GM12874 (cell line): ENCODE results near the gene PEX5.

Experiments
- CTCF ChIP-seq: IDR thresholded peaks from 2 replicates; pipeline ENCODE4 v1.5.1; 2011; ENCODE audit warnings: low read depth, mild to moderate bottlenecking, control low read depth, low read length, moderate library complexity; ENCODE audit not compliant: insufficient read depth

The PEX5 gene

GRCh38 chr12:7188562-7189397 lies 706 bp upstream of the PEX5 start:
- peak; percentile 81 for TF ChIP-seq CTCF

- no peak for TF ChIP-seq CTCF
These were observed 976 bp downstream of the PEX5 start for GRCh38 chr12:7190268-7191055.

- TF ChIP-seq CTCF: no peak
These were observed 4.2 kb downstream of the PEX5 start for GRCh38 chr12:7193674-7194073.

GRCh38 chr12:7197841-7198240 lies 8.4 kb downstream of the PEX5 start:
- no peak for TF ChIP-seq CTCF

- TF ChIP-seq CTCF: no peak
These were observed 13.6 kb downstream of the PEX5 start for GRCh38 chr12:7203109-7203508.

- no peak for TF ChIP-seq CTCF
These were observed 15.6 kb downstream of the PEX5 start for GRCh38 chr12:7205091-7205490.

GRCh38 chr12:7206691-7207090 lies 17.2 kb downstream of the PEX5 start:
- TF ChIP-seq CTCF: no peak
